Ovary (tissue), 9 donors: ENCODE data around the gene UQCRHL. TPM values are rescaled to one million over a fixed set of nuclear protein-coding genes. Genes with fewer than 3 reads are reported as not detected.

ENCODE experiments used
- DNase-seq, 5 donors: peaks; one replicate each; pipeline ENCODE4 v3.0.0-alpha.2; 2019 to 2020
- H3K27ac ChIP-seq, 2 donors: fragments of 200-600 bp; one replicate each; pipeline versions ENCODE4 v1.5.1 to v1.8.0; 2019 to 2022
- H3K27me3 ChIP-seq: fragments of 200-600 bp; one replicate; pipeline ENCODE4 v1.8.0; 2022
- H3K36me3 ChIP-seq: fragments of 200-600 bp; sonication (generic); one replicate; pipeline ENCODE4 v1.5.1; 2019
- H3K4me1 ChIP-seq: one replicate; pipeline ENCODE4 v1.8.1; 2013; ENCODE audit warnings: mild to moderate bottlenecking, moderate library complexity; ENCODE audit not compliant: insufficient read depth
- H3K4me3 ChIP-seq: fragments of 200-600 bp; sonication (generic); one replicate; pipeline ENCODE4 v1.5.1; 2017
- H3K9me3 ChIP-seq, 2 donors: fragments of 200-600 bp in 1 of 2; sonication (generic) in 1 of 2; one replicate each; pipeline versions ENCODE4 v1.5.1 to v1.8.1; 2013 to 2019; ENCODE audit warnings: mild to moderate bottlenecking in 1 of 2, moderate library complexity in 1 of 2
- EP300 ChIP-seq: sonication (generic); formaldehyde crosslinking; IDR thresholded peaks from one replicate; pipeline ENCODE4 v1.6.1; 2017; ENCODE audit warnings: antibody characterized with exemption
- POLR2A ChIP-seq: fragments of 450-650 bp; IDR thresholded peaks from one replicate; pipeline ENCODE4 v1.6.1; 2017; ENCODE audit warnings: antibody characterized with exemption, mild to moderate bottlenecking, moderate library complexity
- WGBS, 3 donors: extraction: QIAGEN DNeasy Blood & Tissue Kit in 1 of 3; methylation state at CpG; one replicate each; pipeline versions ENCODE4 v1.1.5 to v1.1.7; 2013 to 2017; 5-methylcytosine and 5-hydroxymethylcytosine counted together
- intact Hi-C, 4 donors: fragments of 100-400 bp; cut with DNase I; formaldehyde crosslinking; loops; one replicate each; pipeline versions ENCODE4 v1.11.0 to v1.15.1; 2022 to 2023
- polyA plus RNA-seq, 2 donors: library from polyadenylated mRNA; stranded (reverse); fragments of 200-250 nt in 1 of 2; fragments of 350-450 nt in 1 of 2; fragmentation: Illumina TruSeq in 1 of 2; extraction: RNeasy Lipid Tissue Mini Kit (QIAGEN cat#74804) in 1 of 2; gene quantifications; one replicate each; pipeline ENCODE4 v1.2.3, GENCODE V29; 2013 to 2014
- total RNA-seq, 7 donors: library from RNA; depleted of rRNA in 2 of 7; stranded (reverse); fragments of >200 nt in 2 of 7; fragmentation: NEBNext Ultra II Directional in 3 of 7; extraction: Animal tissue kit (Norgen Biotek cat#: 25700) in 3 of 7; gene quantifications; one replicate each; pipeline versions ENCODE4 v1.1.0 to v1.2.4, GENCODE V29; 2016 to 2023
- TF ChIP-seq, protein P1 (sequence below), 3 donors: fragments of 450-650 bp in 2 of 3; fragments of 200-600 bp in 1 of 3; IDR thresholded peaks; one replicate each; pipeline versions ENCODE4 v1.5.1 to v1.8.0; 2016 to 2022; ENCODE audit warnings: antibody characterized with exemption in 3 of 3, mild to moderate bottlenecking in 1 of 3
- donor health status: DM: no; HTN: no; CAD: no; lungs with moderate emphysema.
- donor health status: DM: no; HTN: no; CAD: no.
- donor health status: Bipolar disorder and iron deficiency.
- donor health status: DM: yes; HTN: yes; CAD: no.
- donor health status: DM: no; HTN: no; CAD: no.
- donor health status: DM: yes; HTN: yes; CAD: no.

Gene UQCRHL
- total and polyA plus RNA-seq, 9 donors = 0.65 to 5.6 (median 1.4) TPM

GRCh38 chr1:15758343-15758931 lies 49.0 kb downstream of the UQCRHL start, which contains the start of gene FBLIM1:
Gene FBLIM1, plus strand, starts transcription at chr1:15758795. Its CDS starts 6,189 bp downstream, at chr1:15764984.
- no peak for TF ChIP-seq POLR2A
- WGBS, 3 donors = 1 to 7% (median 2%) methylated on average over 14 to 58 of the region's 58 CpGs
- H3K4me3 ChIP-seq = peak within 1 kb of the TSS; percentile 59
- intact Hi-C loops = no loop called here
- H3K9me3 ChIP-seq = no peaks in the 10 kb centered on the region
- H3K27me3 ChIP-seq = no peaks in the 10 kb centered on the region
- no peaks in the 10 kb centered on the region for H3K36me3 ChIP-seq
- peaks cover 12% of the 10 kb centered on the region for H3K4me1 ChIP-seq
- H3K27ac ChIP-seq = peak within 1 kb of the TSS; percentile 65 to 76
- peak in 4 of 5 donors; percentile 62 to 74 (median 71) for DNase-seq

- H3K4me1 ChIP-seq = peaks cover 12% of the 10 kb centered on the region
- intact Hi-C loops = no loop called here
- peak in 2 of 5 donors; percentile 47 to 63 for DNase-seq
- no peaks in the 10 kb centered on the region for H3K27me3 ChIP-seq
- H3K4me3 ChIP-seq = peak overlapping the region; percentile 59
- H3K36me3 ChIP-seq = no peaks in the 10 kb centered on the region
- TF ChIP-seq, protein P1, sequence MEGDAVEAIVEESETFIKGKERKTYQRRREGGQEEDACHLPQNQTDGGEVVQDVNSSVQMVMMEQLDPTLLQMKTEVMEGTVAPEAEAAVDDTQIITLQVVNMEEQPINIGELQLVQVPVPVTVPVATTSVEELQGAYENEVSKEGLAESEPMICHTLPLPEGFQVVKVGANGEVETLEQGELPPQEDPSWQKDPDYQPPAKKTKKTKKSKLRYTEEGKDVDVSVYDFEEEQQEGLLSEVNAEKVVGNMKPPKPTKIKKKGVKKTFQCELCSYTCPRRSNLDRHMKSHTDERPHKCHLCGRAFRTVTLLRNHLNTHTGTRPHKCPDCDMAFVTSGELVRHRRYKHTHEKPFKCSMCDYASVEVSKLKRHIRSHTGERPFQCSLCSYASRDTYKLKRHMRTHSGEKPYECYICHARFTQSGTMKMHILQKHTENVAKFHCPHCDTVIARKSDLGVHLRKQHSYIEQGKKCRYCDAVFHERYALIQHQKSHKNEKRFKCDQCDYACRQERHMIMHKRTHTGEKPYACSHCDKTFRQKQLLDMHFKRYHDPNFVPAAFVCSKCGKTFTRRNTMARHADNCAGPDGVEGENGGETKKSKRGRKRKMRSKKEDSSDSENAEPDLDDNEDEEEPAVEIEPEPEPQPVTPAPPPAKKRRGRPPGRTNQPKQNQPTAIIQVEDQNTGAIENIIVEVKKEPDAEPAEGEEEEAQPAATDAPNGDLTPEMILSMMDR (IDR thresholded peaks at IDR 0.05) = no peak
- TF ChIP-seq POLR2A (no peak), EP300 (no peak)
- peak overlapping the region; percentile 25 to 65 for H3K27ac ChIP-seq
- H3K9me3 ChIP-seq = no peaks in the 10 kb centered on the region
- WGBS, 3 donors = 17 to 22% (median 19%) methylated on average over 24 of the region's 24 CpGs
Measured at GRCh38 chr1:15757575-15758342, 49.7 kb downstream of the UQCRHL start.

Other genes with a start within 250 kb of the UQCRHL start
- gene AGMAT, start 222.6 kb downstream of the UQCRHL start, total RNA-seq = under 1 TPM in 3 of 7 donors, not detected in 4; 0.30 to 0.31 (median 0.30) TPM
- 1 to 10 TPM in 1 of 2 donors, under 1 TPM in 1; 0.08 to 1.5 TPM for gene AGMAT, start 222.6 kb downstream of the UQCRHL start, polyA plus RNA-seq
- 10 to 100 TPM; 18.7 to 30.9 (median 23.1) TPM for gene DDI2, start 190.2 kb downstream of the UQCRHL start, total RNA-seq
- gene DDI2, start 190.2 kb downstream of the UQCRHL start, polyA plus RNA-seq = 1 to 10 TPM; 4.2 to 9.6 TPM
- gene PLEKHM2, start 123.3 kb downstream of the UQCRHL start, total RNA-seq = 10 to 100 TPM; 26.5 to 81.8 (median 55.1) TPM
- 10 to 100 TPM; 22.1 to 45.0 TPM for gene PLEKHM2, start 123.3 kb downstream of the UQCRHL start, polyA plus RNA-seq
- gene SLC25A34, start 71.4 kb downstream of the UQCRHL start, total RNA-seq = 1 to 10 TPM; 1.1 to 2.5 (median 2.0) TPM
- 1 to 10 TPM; 1.0 to 1.3 TPM for gene SLC25A34, start 71.4 kb downstream of the UQCRHL start, polyA plus RNA-seq
- not detected for gene TMEM82, start 65.2 kb downstream of the UQCRHL start, total RNA-seq
- not detected for gene TMEM82, start 65.2 kb downstream of the UQCRHL start, polyA plus RNA-seq
- gene FBLIM1, start 48.9 kb downstream of the UQCRHL start, total RNA-seq = 100 to 1,000 TPM in 3 of 7 donors, 10 to 100 TPM in 4; 40.7 to 160 (median 70.8) TPM
- 10 to 100 TPM; 39.0 to 59.2 TPM for gene FBLIM1, start 48.9 kb downstream of the UQCRHL start, polyA plus RNA-seq
- gene SPEN, start 40.1 kb upstream of the UQCRHL start, total RNA-seq = 10 to 100 TPM; 38.0 to 93.2 (median 65.6) TPM
- gene SPEN, start 40.1 kb upstream of the UQCRHL start, polyA plus RNA-seq = 10 to 100 TPM; 30.5 to 41.7 TPM
- 10 to 100 TPM; 18.8 to 45.7 (median 29.8) TPM for gene ZBTB17, start 168.5 kb upstream of the UQCRHL start, total RNA-seq
- gene ZBTB17, start 168.5 kb upstream of the UQCRHL start, polyA plus RNA-seq = 10 to 100 TPM in 1 of 2 donors, 1 to 10 TPM in 1; 3.7 to 33.1 TPM
- gene SRARP, start 196.6 kb upstream of the UQCRHL start, total RNA-seq = not detected
- not detected for gene SRARP, start 196.6 kb upstream of the UQCRHL start, polyA plus RNA-seq
- 10 to 100 TPM in 6 of 7 donors, 1 to 10 TPM in 1; 1.9 to 68.7 (median 35.8) TPM for gene HSPB7, start 210.4 kb upstream of the UQCRHL start, total RNA-seq
- 10 to 100 TPM; 21.9 to 25.4 TPM for gene HSPB7, start 210.4 kb upstream of the UQCRHL start, polyA plus RNA-seq
- gene CLCNKA, start 214.4 kb upstream of the UQCRHL start, total RNA-seq = 1 to 10 TPM in 5 of 7 donors, under 1 TPM in 1, not detected in 1; 0.97 to 2.4 (median 1.2) TPM
- gene CLCNKA, start 214.4 kb upstream of the UQCRHL start, polyA plus RNA-seq = under 1 TPM; 0.08 to 0.74 TPM
- 1 to 10 TPM in 4 of 7 donors, under 1 TPM in 2, not detected in 1; 0.82 to 8.2 (median 1.9) TPM for gene CLCNKB, start 236.1 kb upstream of the UQCRHL start, total RNA-seq
- under 1 TPM; 0.18 to 0.42 TPM for gene CLCNKB, start 236.1 kb upstream of the UQCRHL start, polyA plus RNA-seq